Sigmoid colon (tissue), 4 donors: ENCODE data around the gene RFWD3.

ENCODE experiments used
- CTCF ChIP-seq, 4 experiments: fragments of 450-650 bp in 3 of 4; fragments of 200-600 bp in 1 of 4; IDR thresholded peaks; one replicate each; pipeline ENCODE4 v1.5.1; 2016 to 2019; ENCODE audit warnings: antibody characterized with exemption in 4 of 4, mild to moderate bottlenecking in 3 of 4, moderate library complexity in 2 of 4
- EP300 ChIP-seq, 4 donors: sonication (generic); formaldehyde crosslinking; IDR thresholded peaks; one replicate each; pipeline ENCODE4 v1.6.1; 2017; ENCODE audit warnings: antibody characterized with exemption in 4 of 4
- POLR2A ChIP-seq, 2 donors: fragments of 450-650 bp; IDR thresholded peaks; one replicate each; pipeline ENCODE4 v1.6.1; 2016; ENCODE audit warnings: antibody characterized with exemption in 2 of 2, mild to moderate bottlenecking in 2 of 2, moderate library complexity in 2 of 2
- POLR2AphosphoS5 ChIP-seq, 4 donors: sonication (generic); formaldehyde crosslinking; IDR thresholded peaks; one replicate each; pipeline ENCODE4 v1.6.1; 2017; ENCODE audit warnings: antibody characterized with exemption in 4 of 4

GRCh38 chr16:74713325-74713724 is 46.6 kb upstream of the RFWD3 start:
- no peak for TF ChIP-seq CTCF (IDR thresholded peaks at IDR 0.05)
- no peak for TF ChIP-seq POLR2A (IDR thresholded peaks at IDR 0.05)
- no peak for TF ChIP-seq POLR2AphosphoS5 (IDR thresholded peaks at IDR 0.05)
- TF ChIP-seq EP300 (IDR thresholded peaks at IDR 0.05): no peak
